NB4 (cell line): ENCODE results near the gene C16orf90.

Experiments used
- DNase-seq: peaks from one replicate; pipeline ENCODE4 v3.0.0; 2010; ENCODE audit warnings: low read depth
- H3K4me3 ChIP-seq: one replicate; pipeline ENCODE4 v1.5.1; 2011; ENCODE audit warnings: mild to moderate bottlenecking, low read depth, low read length, moderate library complexity
- CTCF ChIP-seq: IDR thresholded peaks from one replicate; pipeline ENCODE4 v1.5.1; 2012; ENCODE audit warnings: low read depth, low read length
- MAX ChIP-seq: IDR thresholded peaks from 2 replicates; pipeline ENCODE4 v1.6.1; 2011; ENCODE audit warnings: low read depth, low read length
- MYC ChIP-seq: IDR thresholded peaks from 2 replicates; pipeline ENCODE4 v1.6.1; 2011; ENCODE audit warnings: low read depth, low read length
- POLR2A ChIP-seq: IDR thresholded peaks from 2 replicates; pipeline ENCODE4 v1.6.1; 2011; ENCODE audit warnings: mild to moderate bottlenecking; ENCODE audit not compliant: insufficient read length; ENCODE audit errors: extremely low read depth

C16orf90 gene

GRCh38 chr16:3461151-3461550 is 34.1 kb downstream of the C16orf90 start:
- TF ChIP-seq MYC (no peak), POLR2A (no peak), MAX (no peak), CTCF (no peak)
- peak overlapping the region; percentile 28 for H3K4me3 ChIP-seq
- DNase-seq: peak; percentile 69

GRCh38 chr16:3460585-3460984 is 34.7 kb downstream of the C16orf90 start:
- no peak for TF ChIP-seq CTCF
- no peak for TF ChIP-seq MYC
- TF ChIP-seq POLR2A: no peak
- no peak for TF ChIP-seq MAX
- no peak for DNase-seq
- peak overlapping the region; percentile 28 for H3K4me3 ChIP-seq

GRCh38 chr16:3460121-3460520 is 35.2 kb downstream of the C16orf90 start:
- no peak for TF ChIP-seq POLR2A
- no peak for TF ChIP-seq MAX
- no peak for TF ChIP-seq CTCF
- no peak for TF ChIP-seq MYC
- DNase-seq: no peak
- no peak overlapping the region for H3K4me3 ChIP-seq

- peak overlapping the region; percentile 81 for H3K4me3 ChIP-seq
- DNase-seq: no peak
- TF ChIP-seq MAX: no peak
- TF ChIP-seq POLR2A: no peak
- TF ChIP-seq MYC: no peak
- TF ChIP-seq CTCF: no peak
Observed at GRCh38 chr16:3459401-3460090, 35.7 kb downstream of the C16orf90 start.

- no peak for DNase-seq
- no peak for TF ChIP-seq MAX
- TF ChIP-seq POLR2A: no peak
- TF ChIP-seq CTCF: no peak
- TF ChIP-seq MYC: no peak
- H3K4me3 ChIP-seq: peak overlapping the region; percentile 81
Observed at GRCh38 chr16:3458852-3459361, 36.4 kb downstream of the C16orf90 start.
